GM23338 (cell line): Measurements from ENCODE around the gene ERI3. TPM values are rescaled to one million over a fixed set of nuclear protein-coding genes. Genes with fewer than 3 reads are reported as not detected.

Source experiments
- ATAC-seq: fragments of 200-7000 bp; cut with Tn5 transposase; 3 replicates; pipeline ENCODE4 v1.9.1; 2020
- DNase-seq: peaks from one replicate; pipeline ENCODE4 v3.0.0-alpha.2; 2015; ENCODE audit warnings: low spot score
- H2AFZ ChIP-seq: fragments of 200-600 bp; sonication (generic); 2 replicates; pipeline ENCODE4 v1.8.0; 2016; ENCODE audit warnings: antibody characterized with exemption, mild to moderate bottlenecking, moderate library complexity
- H3F3A ChIP-seq: fragments of 200-600 bp; sonication (generic); replicated peaks from 2 replicates; pipeline ENCODE4 v1.8.0; 2017; ENCODE audit warnings: antibody characterized with exemption, mixed run types, low read depth
- H3K27ac ChIP-seq: fragments of 200-600 bp; sonication (generic); 2 replicates; pipeline ENCODE4 v1.6.1; 2016; ENCODE audit warnings: low read depth
- H3K27me3 ChIP-seq: fragments of 200-600 bp; sonication (generic); 2 replicates; pipeline ENCODE4 v1.8.0; 2016; ENCODE audit warnings: mild to moderate bottlenecking, mixed run types, moderate library complexity; ENCODE audit not compliant: insufficient read depth
- H3K36me3 ChIP-seq: fragments of 200-600 bp; sonication (generic); 2 replicates; pipeline ENCODE4 v1.8.0; 2016; ENCODE audit warnings: mild to moderate bottlenecking; ENCODE audit not compliant: insufficient read depth
- H3K4me1 ChIP-seq: fragments of 200-600 bp; sonication (generic); 2 replicates; pipeline ENCODE4 v1.8.0; 2016; ENCODE audit warnings: mild to moderate bottlenecking, moderate library complexity; ENCODE audit not compliant: insufficient read depth
- H3K4me2 ChIP-seq: fragments of 200-600 bp; sonication (generic); 2 replicates; pipeline ENCODE4 v1.7.1; 2017; ENCODE audit warnings: mixed run types
- H3K4me3 ChIP-seq: fragments of 200-600 bp; sonication (generic); 2 replicates; pipeline ENCODE4 v1.6.1; 2016; ENCODE audit warnings: mixed run types
- H3K79me2 ChIP-seq: fragments of 200-600 bp; sonication (generic); replicated peaks from 2 replicates; pipeline ENCODE4 v1.8.0; 2017; ENCODE audit warnings: mild to moderate bottlenecking; ENCODE audit not compliant: insufficient read depth
- H3K9me2 ChIP-seq: fragments of 200-600 bp; sonication (generic); 2 replicates; pipeline ENCODE4 v1.8.0; 2017; ENCODE audit not compliant: insufficient read depth
- H4K20me1 ChIP-seq: fragments of 200-600 bp; sonication (generic); replicated peaks from 2 replicates; pipeline ENCODE4 v1.8.0; 2017; ENCODE audit warnings: mild to moderate bottlenecking; ENCODE audit not compliant: insufficient read depth
- H3K27ac Mint-ChIP-seq: 2 replicates; pipeline ENCODE4 v1.8.0; 2020; ENCODE audit warnings: inconsistent platforms, mild to moderate bottlenecking, moderate library complexity, mixed read lengths
- H3K27me3 Mint-ChIP-seq: 3 replicates; pipeline ENCODE4 v1.8.0; 2022; ENCODE audit warnings: low read depth, mild to moderate bottlenecking, moderate library complexity, mixed read lengths, inconsistent platforms; ENCODE audit not compliant: insufficient read depth, poor library complexity
- H3K36me3 Mint-ChIP-seq: 3 replicates; pipeline ENCODE4 v1.8.0; 2021; ENCODE audit warnings: low read depth, mild to moderate bottlenecking, inconsistent platforms, moderate library complexity, mixed read lengths
- H3K4me1 Mint-ChIP-seq: 3 replicates; pipeline ENCODE4 v1.8.0; 2020; ENCODE audit warnings: mild to moderate bottlenecking, inconsistent platforms, mixed read lengths
- H3K4me3 Mint-ChIP-seq: 3 replicates; pipeline ENCODE4 v1.8.0; 2021; ENCODE audit warnings: moderate library complexity, mild to moderate bottlenecking, inconsistent platforms, mixed read lengths
- H3K9me3 Mint-ChIP-seq: 3 replicates; pipeline ENCODE4 v1.8.0; 2020; ENCODE audit warnings: moderate library complexity, mild to moderate bottlenecking, inconsistent platforms, mixed read lengths
- CREB1 ChIP-seq: fragments of 250-450 bp; sonication (Bioruptor Pico); IDR thresholded peaks from 2 replicates; pipeline ENCODE4 v1.5.0; 2020; ENCODE audit warnings: low read depth, mild to moderate bottlenecking, moderate library complexity
- CTCF ChIP-seq, 2 experiments: fragments of 200-600 bp in 1 of 2; sonication (generic) in 1 of 2; conservative IDR thresholded peaks; 2 replicates each; pipeline versions ENCODE4 v1.5.1 to v1.6.1; 2016 to 2017; ENCODE audit warnings: antibody characterized with exemption in 2 of 2, low read depth in 2 of 2, mild to moderate bottlenecking in 2 of 2, moderate library complexity in 1 of 2
- ETS1 ChIP-seq: IDR thresholded peaks from 2 replicates; pipeline ENCODE4 v1.6.1; 2016; ENCODE audit warnings: antibody characterized with exemption
- EZH2 ChIP-seq: fragments of 200-600 bp; sonication (generic); IDR thresholded peaks from one replicate; pipeline ENCODE4 v1.8.0; 2017; ENCODE audit warnings: antibody characterized with exemption, mild to moderate bottlenecking, low read depth; ENCODE audit not compliant: unreplicated experiment
- EZH2phosphoT487 ChIP-seq: fragments of 200-600 bp; sonication (generic); IDR thresholded peaks from one replicate; pipeline ENCODE4 v1.8.1; 2018; ENCODE audit warnings: antibody characterized with exemption; ENCODE audit not compliant: unreplicated experiment
- NANOG ChIP-seq: IDR thresholded peaks from 2 replicates; pipeline ENCODE4 v1.6.1; 2016; ENCODE audit warnings: antibody characterized with exemption, borderline replicate concordance
- POLR2AphosphoS5 ChIP-seq: IDR thresholded peaks from 2 replicates; pipeline ENCODE4 v1.6.1; 2016; ENCODE audit warnings: antibody characterized with exemption, low read depth
- REST ChIP-seq: IDR thresholded peaks from one replicate; pipeline ENCODE4 v1.6.1; 2018; ENCODE audit warnings: antibody characterized with exemption; ENCODE audit not compliant: unreplicated experiment
- STAT1 ChIP-seq: IDR thresholded peaks from one replicate; pipeline ENCODE4 v1.6.1; 2016; ENCODE audit warnings: antibody characterized with exemption; ENCODE audit not compliant: unreplicated experiment
- ZNF114 ChIP-seq: fragments of 250-450 bp; sonication (Bioruptor Pico); IDR thresholded peaks from 2 replicates; pipeline ENCODE4 v1.5.0; 2020; ENCODE audit warnings: mild to moderate bottlenecking, moderate library complexity
- ZNF331 ChIP-seq: fragments of 250-450 bp; sonication (Bioruptor Pico); IDR thresholded peaks from 2 replicates; pipeline ENCODE4 v1.5.0; 2020; ENCODE audit warnings: low read depth, mild to moderate bottlenecking, moderate library complexity
- polyA plus RNA-seq: library from polyadenylated mRNA; unstranded; fragments of >200 nt; fragmentation: Nextera tagmentation; extraction: Ambion mirVana; gene quantifications from 2 replicates; pipeline ENCODE4 v1.2.1, GENCODE V29; 2016
- total RNA-seq: library from RNA; depleted of rRNA; stranded (reverse); fragments of >200 nt; shearing (Covaris generic); gene quantifications from 2 replicates; pipeline ENCODE4 v1.2.3, GENCODE V29; 2014

The ERI3 gene
- total and polyA plus RNA-seq, 2 experiments from 2014 or later, result 63.0 to 70.1 TPM

GRCh38 chr1:44222397-44223186 lies 132.5 kb downstream of the ERI3 start:
- no peak overlapping the region for H3K4me3 Mint-ChIP-seq
- no peak overlapping the region for H3K4me2 ChIP-seq
- H3K36me3 Mint-ChIP-seq, result peaks cover 63% of the 10 kb centered on the region
- no peaks in the 10 kb centered on the region for H3K27me3 ChIP-seq
- no peaks in the 10 kb centered on the region for H3F3A ChIP-seq
- H2AFZ ChIP-seq, result no peak overlapping the region
- H3K4me3 ChIP-seq, result no peak overlapping the region
- no peaks in the 10 kb centered on the region for H3K4me1 Mint-ChIP-seq
- peaks cover 5% of the 10 kb centered on the region; the same call in 1 of the 2 replicates for H4K20me1 ChIP-seq
- DNase-seq, result no peak
- peaks cover 6% of the 10 kb centered on the region; the same call in 1 of the 2 replicates for H3K36me3 ChIP-seq
- H3K27me3 Mint-ChIP-seq, result peaks cover 12% of the 10 kb centered on the region
- TF ChIP-seq ZNF331 (CRISPR knock-in tag) (no peak), POLR2AphosphoS5 (no peak; the same call in 1 of the 2 replicates), EZH2phosphoT487 (no peak), ETS1 (no peak), REST (no peak)
- no peak overlapping the region for H3K27ac ChIP-seq
- no peak overlapping the region for H3K27ac Mint-ChIP-seq
- H3K9me3 Mint-ChIP-seq, result peaks cover 25% of the 10 kb centered on the region
- ATAC-seq, result no peak
- H3K4me1 ChIP-seq, result no peaks in the 10 kb centered on the region
- no peaks in the 10 kb centered on the region for H3K79me2 ChIP-seq
- 0 out of 2 replicates have a peak, but pooled peaks cover 4% of the 10 kb centered on the region for H3K9me2 ChIP-seq

- no peak overlapping the region for H2AFZ ChIP-seq
- peaks cover 20% of the 10 kb centered on the region for H3K9me3 Mint-ChIP-seq
- ATAC-seq, result no peak
- no peaks in the 10 kb centered on the region for H3K27me3 ChIP-seq
- DNase-seq, result no peak
- H3K4me1 Mint-ChIP-seq, result no peaks in the 10 kb centered on the region
- no peaks in the 10 kb centered on the region for H3K4me1 ChIP-seq
- H4K20me1 ChIP-seq, result peaks cover 5% of the 10 kb centered on the region; the same call in 1 of the 2 replicates
- H3K79me2 ChIP-seq, result no peaks in the 10 kb centered on the region
- H3K36me3 Mint-ChIP-seq, result peaks cover 62% of the 10 kb centered on the region
- no peak overlapping the region for H3K4me3 Mint-ChIP-seq
- H3K4me2 ChIP-seq, result no peak overlapping the region
- H3F3A ChIP-seq, result no peaks in the 10 kb centered on the region
- no peak overlapping the region for H3K27ac ChIP-seq
- peaks cover 16% of the 10 kb centered on the region for H3K27me3 Mint-ChIP-seq
- 0 out of 2 replicates have a peak, but pooled peaks cover 4% of the 10 kb centered on the region for H3K9me2 ChIP-seq
- peaks cover 6% of the 10 kb centered on the region; the same call in 1 of the 2 replicates for H3K36me3 ChIP-seq
- H3K27ac Mint-ChIP-seq, result no peak overlapping the region
- no peak overlapping the region for H3K4me3 ChIP-seq
- TF ChIP-seq ZNF114, result no peak
- TF ChIP-seq CTCF (conservative IDR thresholded peaks at IDR 0.05; ENCODE audit: low read depth in 2 of 2), result no peak
- no peak for TF ChIP-seq REST
- TF ChIP-seq EZH2phosphoT487, result no peak
- no peak for TF ChIP-seq NANOG
- TF ChIP-seq ETS1, result no peak
- TF ChIP-seq EZH2, result no peak
- TF ChIP-seq CREB1 (CRISPR knock-in tag), result no peak
- TF ChIP-seq ZNF331 (CRISPR knock-in tag), result no peak
- no peak for TF ChIP-seq STAT1
These were observed 133.3 kb downstream of the ERI3 start for GRCh38 chr1:44221769-44222168.
